GM19035 (cell line): ENCODE measurements around the gene DOK5.
A peak's percentile ranks its signal among the peaks of the same experiment; 100 is the strongest.

Experiments
- ATAC-seq: cut with Tn5 transposase; IDR thresholded peaks from one replicate; pipeline ENCODE4 v1.9.1; 2021; ENCODE audit not compliant: unreplicated experiment

DOK5 gene

GRCh38 chr20:54640800-54641199 is 165.4 kb downstream of the DOK5 start:
- no peak for ATAC-seq

GRCh38 chr20:54642864-54643667 is 167.7 kb downstream of the DOK5 start:
- ATAC-seq, result no peak

- no peak for ATAC-seq
Measured at GRCh38 chr20:54643761-54644160, 168.4 kb downstream of the DOK5 start.

GRCh38 chr20:54645445-54646155 is 170.2 kb downstream of the DOK5 start:
- ATAC-seq, result no peak

GRCh38 chr20:54646156-54646517 is 170.7 kb downstream of the DOK5 start:
- ATAC-seq, result no peak

- no peak for ATAC-seq
Measured at GRCh38 chr20:54648421-54649142, 173.2 kb downstream of the DOK5 start.

GRCh38 chr20:54649511-54649962 is 174.1 kb downstream of the DOK5 start:
- ATAC-seq, result peak; percentile 81

- ATAC-seq, result no peak
Measured at GRCh38 chr20:54650052-54650719, 174.8 kb downstream of the DOK5 start.

- ATAC-seq, result no peak
Measured at GRCh38 chr20:54651252-54651651, 175.9 kb downstream of the DOK5 start.

- ATAC-seq, result no peak
Measured at GRCh38 chr20:54654450-54654849, 179.1 kb downstream of the DOK5 start.

- no peak for ATAC-seq
Measured at GRCh38 chr20:54657268-54657826, 182.0 kb downstream of the DOK5 start.

GRCh38 chr20:54658525-54658924 is 183.1 kb downstream of the DOK5 start:
- no peak for ATAC-seq

GRCh38 chr20:54661265-54661664 is 185.9 kb downstream of the DOK5 start:
- ATAC-seq, result no peak

GRCh38 chr20:54661880-54662465 is 186.6 kb downstream of the DOK5 start:
- no peak for ATAC-seq

- ATAC-seq, result no peak
Measured at GRCh38 chr20:54665812-54666211, 190.4 kb downstream of the DOK5 start.

- peak; percentile 91 for ATAC-seq
Measured at GRCh38 chr20:54668271-54669039, 193.1 kb downstream of the DOK5 start.

GRCh38 chr20:54669040-54669363 is 193.6 kb downstream of the DOK5 start:
- ATAC-seq, result no peak

GRCh38 chr20:54678253-54678652 is 202.9 kb downstream of the DOK5 start:
- ATAC-seq, result no peak

GRCh38 chr20:54680439-54680838 is 205.0 kb downstream of the DOK5 start:
- no peak for ATAC-seq
